Fibroblast of skin of back (primary cell): Measurements from ENCODE around the gene PPP2R2B.

Experiments used
- DNase-seq: peaks from one replicate; pipeline ENCODE4 v3.0.0-alpha.2; 2013

PPP2R2B gene

DNA sequence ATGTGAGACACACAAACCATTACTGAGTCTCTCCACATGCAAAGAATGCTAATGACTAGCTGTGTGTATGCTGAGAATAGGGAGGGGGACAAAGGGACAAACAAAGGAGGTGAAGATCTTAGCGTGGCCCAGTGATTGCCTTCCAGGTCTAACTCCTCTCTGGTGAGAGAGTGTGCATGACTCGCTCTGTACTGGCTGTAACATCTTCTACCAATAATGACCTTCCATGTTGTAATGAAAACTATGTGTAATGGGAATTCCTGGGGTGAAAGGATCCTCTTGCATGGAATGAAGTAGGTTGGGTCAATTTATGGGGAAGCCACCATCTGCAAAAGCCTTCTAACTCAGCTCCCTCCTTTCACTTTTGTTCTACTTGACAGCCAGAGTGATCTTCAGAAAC lies 338.1 kb downstream of the PPP2R2B start:
- DNase-seq, result no peak

DNA sequence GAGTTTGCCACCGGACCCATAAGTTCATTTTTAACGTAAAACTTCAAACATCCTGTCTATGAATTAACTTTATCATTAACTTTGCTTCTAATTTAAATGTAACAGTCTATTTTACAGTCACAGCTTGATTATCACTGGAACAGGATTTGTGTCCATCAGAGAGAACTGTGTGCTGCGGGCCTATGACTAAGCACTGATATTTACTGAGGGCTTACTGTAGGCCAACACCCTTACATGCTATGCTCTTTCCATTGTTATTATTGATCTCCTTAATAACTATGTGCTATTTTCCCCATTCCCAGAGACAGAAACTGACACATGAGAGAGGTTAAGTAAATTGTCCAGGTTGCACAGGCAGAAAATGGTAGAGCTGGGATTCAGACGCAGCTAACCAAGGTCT lies 338.6 kb downstream of the PPP2R2B start:
- DNase-seq, result no peak

DNA sequence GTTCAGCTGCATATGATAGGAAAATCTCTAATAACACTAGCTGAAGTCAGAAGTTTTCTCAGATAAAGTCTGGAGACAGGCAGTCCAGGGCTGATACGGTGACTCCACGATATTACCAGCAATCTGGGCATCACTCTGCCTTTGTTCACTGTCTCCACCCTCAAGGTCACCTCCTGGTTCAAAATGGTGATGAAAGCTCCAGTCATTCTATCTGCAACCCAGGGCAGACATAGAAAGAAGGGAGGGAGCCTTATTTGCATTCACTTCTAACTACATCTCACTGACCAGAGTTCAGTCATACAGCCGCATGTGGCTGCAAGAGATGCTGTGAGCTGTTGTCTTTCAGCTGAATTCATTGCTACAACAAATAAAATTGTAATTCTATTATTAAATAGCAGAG lies 340.1 kb downstream of the PPP2R2B start:
- no peak for DNase-seq

DNA sequence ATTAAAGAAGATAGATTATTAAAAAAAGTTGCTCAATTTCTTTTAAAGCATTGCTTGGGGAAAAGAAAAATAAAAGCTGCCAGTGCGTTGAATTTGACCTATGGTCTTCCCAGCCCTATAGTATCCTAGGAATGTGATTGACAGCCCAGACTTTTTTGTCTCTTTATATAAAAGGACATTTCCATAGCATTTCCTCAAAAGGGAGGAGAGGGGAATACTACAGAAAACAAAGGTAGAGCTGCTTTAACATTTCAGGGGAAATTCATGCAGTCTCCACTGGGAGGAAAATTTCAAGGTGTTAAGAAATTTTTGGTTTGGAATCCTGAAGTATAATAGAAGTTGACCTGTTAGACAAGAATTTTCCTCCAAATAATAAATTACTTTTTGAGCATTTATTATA lies 344.7 kb downstream of the PPP2R2B start:
- no peak for DNase-seq

DNA sequence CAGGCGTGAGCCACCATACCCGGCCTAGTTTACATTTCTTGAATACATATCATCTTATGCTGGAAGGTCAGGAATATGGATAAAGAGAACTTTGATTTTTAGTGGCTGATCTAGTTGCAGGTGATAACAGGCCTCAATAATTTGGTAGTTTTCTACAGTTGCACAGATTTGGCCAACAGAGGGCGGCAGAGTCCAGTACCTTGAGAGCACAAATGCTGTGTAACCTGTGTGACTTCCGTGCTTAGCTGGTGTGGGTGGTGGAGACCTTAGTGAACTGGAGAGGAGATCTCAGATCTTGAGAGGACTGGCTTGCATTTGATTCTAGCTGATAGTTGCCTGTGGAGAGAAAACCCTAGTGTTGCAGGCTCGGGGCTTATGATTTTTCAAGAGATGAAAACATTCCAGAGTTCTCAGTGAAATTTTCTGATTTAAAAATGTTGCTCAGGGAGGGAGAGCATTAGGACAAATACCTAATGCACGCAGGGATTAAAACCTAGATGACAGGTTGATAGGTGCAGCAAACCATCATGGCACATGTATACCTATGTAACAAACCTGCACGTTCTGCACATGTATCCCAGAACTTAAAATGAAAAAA lies 345.2 kb downstream of the PPP2R2B start:
- DNase-seq, result peak; percentile 58
